BE2C (cell line): ENCODE data around the gene PRKG1.

Experiments
- DNase-seq: peaks from one replicate; pipeline ENCODE4 v3.0.0-alpha.2; 2020
- H3K27me3 ChIP-seq: fragments of 250-450 bp; sonication (Bioruptor Pico); 2 replicates; pipeline ENCODE4 v1.5.1; 2020; ENCODE audit warnings: mild to moderate bottlenecking
- H3K36me3 ChIP-seq: fragments of 250-450 bp; sonication (Bioruptor Pico); 2 replicates; pipeline ENCODE4 v1.5.1; 2020; ENCODE audit warnings: mild to moderate bottlenecking
- H3K4me1 ChIP-seq: fragments of 250-450 bp; sonication (Bioruptor Pico); 2 replicates; pipeline ENCODE4 v1.5.1; 2020
- H3K4me3 ChIP-seq: 2 replicates; pipeline ENCODE4 v1.5.1; 2011; ENCODE audit warnings: low read depth, low read length
- H3K9me3 ChIP-seq: fragments of 250-450 bp; sonication (Bioruptor Pico); 2 replicates; pipeline ENCODE4 v1.5.1; 2020
- CTCF ChIP-seq: IDR thresholded peaks from 2 replicates; pipeline ENCODE4 v1.5.1; 2012; ENCODE audit warnings: mild to moderate bottlenecking, low read depth, low read length

PRKG1 gene

GRCh38 chr10:51999096-51999495 is 924.8 kb downstream of the PRKG1 start:
- Histone ChIP-seq H3K4me1 (no peaks in the 10 kb centered on the region), H3K27me3 (no peaks in the 10 kb centered on the region), H3K36me3 (no peaks in the 10 kb centered on the region), H3K9me3 (no peaks in the 10 kb centered on the region), H3K4me3 (no peak overlapping the region)
- DNase-seq: peak; percentile 8
- no peak for TF ChIP-seq CTCF

GRCh38 chr10:52004342-52004949 is 930.2 kb downstream of the PRKG1 start:
- no peaks in the 10 kb centered on the region for H3K4me1 ChIP-seq
- TF ChIP-seq CTCF: peak; percentile 63
- no peaks in the 10 kb centered on the region for H3K9me3 ChIP-seq
- no peaks in the 10 kb centered on the region for H3K27me3 ChIP-seq
- H3K36me3 ChIP-seq: no peaks in the 10 kb centered on the region
- DNase-seq: no peak
- H3K4me3 ChIP-seq: no peak overlapping the region

GRCh38 chr10:52007091-52007490 is 932.8 kb downstream of the PRKG1 start:
- no peak for DNase-seq
- Histone ChIP-seq H3K36me3 (no peaks in the 10 kb centered on the region), H3K27me3 (no peaks in the 10 kb centered on the region), H3K4me3 (no peak overlapping the region), H3K4me1 (no peaks in the 10 kb centered on the region), H3K9me3 (no peaks in the 10 kb centered on the region)
- no peak for TF ChIP-seq CTCF

GRCh38 chr10:52011118-52011517 is 936.8 kb downstream of the PRKG1 start:
- no peaks in the 10 kb centered on the region for H3K27me3 ChIP-seq
- no peak for DNase-seq
- H3K4me3 ChIP-seq: no peak overlapping the region
- TF ChIP-seq CTCF: no peak
- no peaks in the 10 kb centered on the region for H3K9me3 ChIP-seq
- no peaks in the 10 kb centered on the region for H3K36me3 ChIP-seq
- H3K4me1 ChIP-seq: no peaks in the 10 kb centered on the region

GRCh38 chr10:52019077-52019555 is 944.8 kb downstream of the PRKG1 start:
- Histone ChIP-seq H3K36me3 (no peaks in the 10 kb centered on the region), H3K4me3 (no peak overlapping the region), H3K27me3 (no peaks in the 10 kb centered on the region), H3K9me3 (no peaks in the 10 kb centered on the region), H3K4me1 (no peaks in the 10 kb centered on the region)
- TF ChIP-seq CTCF: no peak
- DNase-seq: no peak

- Histone ChIP-seq H3K36me3 (no peaks in the 10 kb centered on the region), H3K4me1 (no peaks in the 10 kb centered on the region), H3K4me3 (no peak overlapping the region), H3K27me3 (no peaks in the 10 kb centered on the region), H3K9me3 (no peaks in the 10 kb centered on the region)
- DNase-seq: no peak
- TF ChIP-seq CTCF: no peak
These were observed 945.4 kb downstream of the PRKG1 start for GRCh38 chr10:52019656-52020055.
